HG03175 (cell line): ENCODE data around the gene BCL7A.
"Not testable (repeated sequence)": the region's sequence is repeated elsewhere in the genome, so short reads cannot be mapped to it uniquely, and the experiment has no call there.

Experiments
- ATAC-seq: cut with Tn5 transposase; IDR thresholded peaks from one replicate; pipeline ENCODE4 v1.9.1; 2021; ENCODE audit warnings: mild to moderate bottlenecking, moderate library complexity; ENCODE audit not compliant: unreplicated experiment

The BCL7A gene

GRCh38 chr12:122093098-122093883 is 71.6 kb downstream of the BCL7A start:
- ATAC-seq = no peak

GRCh38 chr12:122094137-122094734 is 72.6 kb downstream of the BCL7A start:
- ATAC-seq = no peak

DNA sequence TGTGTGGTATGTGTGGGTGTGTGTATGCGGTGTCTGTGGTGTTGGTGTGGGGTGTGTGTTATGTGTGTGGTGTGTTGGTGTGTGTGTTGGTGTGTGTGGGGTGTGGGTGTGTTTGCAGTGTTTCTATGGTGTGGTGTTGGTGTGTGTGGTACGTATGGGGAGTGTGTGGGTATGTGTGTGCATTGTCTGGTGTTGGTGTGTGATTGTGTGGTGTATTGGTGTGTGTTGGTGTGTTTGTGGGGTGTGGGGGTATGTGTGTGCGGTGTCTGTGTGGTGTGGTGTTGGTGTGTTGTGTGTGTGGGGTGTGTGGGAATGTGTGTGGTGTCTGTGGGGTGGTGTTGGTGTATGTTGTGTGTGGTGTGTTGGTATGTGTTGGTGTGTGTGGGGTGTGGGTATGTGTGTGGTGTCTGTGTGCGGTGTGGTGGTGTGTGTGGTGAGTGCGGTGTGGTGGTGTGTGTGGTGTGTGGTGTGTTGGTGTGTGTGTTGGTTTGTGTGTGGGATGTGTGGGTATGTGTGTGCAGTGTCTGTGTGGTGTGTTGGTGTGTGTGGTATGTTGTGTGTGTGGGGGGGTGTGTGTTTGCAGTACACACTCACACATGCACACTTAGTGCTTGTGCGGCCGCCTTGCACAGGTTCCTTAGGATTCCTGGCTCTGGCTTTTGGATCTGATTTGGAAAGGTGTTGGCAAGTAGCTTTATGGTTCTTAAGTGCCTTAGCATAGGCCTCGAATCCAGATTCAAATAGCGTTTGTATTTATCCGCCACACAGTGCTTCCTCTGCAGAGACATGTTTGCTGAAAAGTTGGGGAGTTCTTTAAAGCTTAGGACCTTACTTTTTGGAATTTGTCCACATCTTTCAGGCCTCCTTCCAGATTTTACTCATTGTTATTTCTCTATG is 73.3 kb downstream of the BCL7A start:
- no peak for ATAC-seq

- ATAC-seq = no peak
Measured at GRCh38 chr12:122096014-122096413, 74.3 kb downstream of the BCL7A start.

DNA sequence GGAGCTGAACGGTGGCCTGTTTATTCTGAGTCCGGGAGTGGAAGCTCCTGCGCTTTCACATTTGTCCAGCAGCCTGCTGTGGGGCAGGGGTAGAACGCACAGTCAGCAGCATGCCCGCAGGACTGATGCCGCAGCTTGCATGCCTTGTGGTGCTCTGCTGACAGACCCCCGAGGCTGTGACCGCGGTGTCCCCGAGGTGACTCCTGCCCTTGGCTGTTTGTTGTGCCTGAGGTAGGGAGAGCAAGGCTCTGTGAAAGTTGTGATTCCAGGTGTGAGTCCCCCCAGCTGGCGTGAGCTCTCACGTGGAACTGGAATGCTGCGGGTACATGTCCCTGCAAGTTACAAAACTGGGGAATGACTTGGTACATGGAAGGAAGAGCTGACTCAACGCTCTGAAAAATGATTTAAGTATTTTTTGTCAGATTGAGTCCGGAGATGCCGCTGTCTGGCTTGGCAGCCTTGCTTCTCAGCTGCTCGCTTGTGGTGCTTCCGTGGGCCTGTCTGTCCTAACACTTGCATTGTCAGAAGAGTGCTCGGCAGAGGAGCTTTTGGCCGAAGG is 75.0 kb downstream of the BCL7A start:
- no peak for ATAC-seq

DNA sequence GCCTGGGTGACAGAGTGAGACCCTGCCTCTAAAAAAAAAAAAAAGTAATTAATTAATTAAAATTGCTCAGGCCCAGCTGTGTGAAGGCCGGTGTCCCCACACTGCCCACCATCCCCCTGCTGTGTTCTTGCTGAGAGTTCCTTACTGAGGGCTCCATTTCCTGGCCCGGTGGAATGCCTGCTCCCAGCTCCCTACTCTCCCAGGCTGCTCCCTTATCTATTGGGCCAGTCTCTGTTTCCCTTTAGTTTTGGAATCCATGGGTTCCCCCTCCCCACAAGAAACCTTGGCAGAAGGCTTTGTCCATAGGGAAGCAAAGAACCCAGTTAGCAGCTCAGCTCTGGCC is 75.9 kb downstream of the BCL7A start:
- no peak for ATAC-seq

- no peak for ATAC-seq
Measured at GRCh38 chr12:122097927-122098756, 76.5 kb downstream of the BCL7A start.

DNA sequence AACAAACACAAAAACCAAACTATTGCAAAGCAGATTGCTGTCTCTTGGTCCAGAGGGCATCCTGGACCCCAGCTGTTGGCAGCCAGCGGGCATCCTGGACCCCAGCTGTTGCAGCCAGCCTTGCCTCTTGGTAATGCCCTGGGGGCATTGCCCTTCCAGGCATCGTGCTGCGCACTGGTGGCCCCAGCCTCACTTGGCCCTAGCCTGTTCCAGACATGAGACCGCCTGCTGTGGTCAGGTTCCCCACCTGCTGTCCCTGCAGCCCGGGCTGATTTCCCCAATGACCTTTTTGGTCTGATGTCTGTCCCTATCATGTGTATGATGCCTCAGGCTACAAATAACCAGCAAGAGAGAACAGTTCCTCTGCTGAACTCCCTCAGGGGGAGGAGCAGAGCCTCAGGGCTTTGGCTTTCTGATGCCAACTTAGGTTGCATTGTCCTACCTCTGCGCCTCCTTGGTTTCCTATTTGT is 77.6 kb downstream of the BCL7A start:
- ATAC-seq = no peak

DNA sequence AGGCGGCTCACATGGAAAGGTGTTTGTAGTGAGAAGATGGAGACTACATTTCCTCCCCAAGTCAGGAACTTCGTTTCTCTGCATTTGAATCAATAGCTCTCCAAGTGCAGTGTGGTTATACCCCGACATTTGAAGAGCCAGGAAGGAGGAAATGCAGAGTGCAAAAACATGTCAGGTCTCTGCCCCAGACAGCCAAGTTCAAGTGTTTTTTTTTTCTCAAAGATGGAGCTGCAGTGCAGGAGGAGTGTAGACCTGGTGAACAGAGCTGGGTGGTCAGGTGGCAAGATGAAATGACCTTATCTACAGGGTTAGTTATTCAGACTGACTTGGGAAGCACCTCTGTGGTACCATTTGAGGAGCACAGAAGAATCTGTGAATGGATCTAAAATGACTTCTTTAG is 78.2 kb downstream of the BCL7A start:
- no peak for ATAC-seq

DNA sequence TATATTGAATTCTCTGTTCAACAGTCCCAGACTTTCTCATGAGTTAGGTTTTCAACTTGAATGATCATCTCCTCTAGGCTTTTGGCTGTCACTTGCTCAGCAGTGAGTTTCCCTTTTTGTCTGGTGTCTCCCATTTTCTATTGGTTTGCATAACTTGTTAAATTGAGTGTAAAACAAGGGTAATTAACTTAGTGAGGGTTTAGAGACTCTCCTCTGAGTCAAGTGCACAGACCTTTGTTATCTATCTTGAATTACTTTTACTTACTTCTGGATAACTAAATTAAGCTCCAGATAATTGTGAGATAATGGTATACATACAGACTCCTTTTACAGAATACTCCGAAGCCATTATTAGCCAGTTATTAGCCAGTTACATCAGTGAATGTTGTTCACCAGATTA is 78.9 kb downstream of the BCL7A start:
- ATAC-seq = no peak

GRCh38 chr12:122102331-122102730 is 80.6 kb downstream of the BCL7A start:
- ATAC-seq = no peak

DNA sequence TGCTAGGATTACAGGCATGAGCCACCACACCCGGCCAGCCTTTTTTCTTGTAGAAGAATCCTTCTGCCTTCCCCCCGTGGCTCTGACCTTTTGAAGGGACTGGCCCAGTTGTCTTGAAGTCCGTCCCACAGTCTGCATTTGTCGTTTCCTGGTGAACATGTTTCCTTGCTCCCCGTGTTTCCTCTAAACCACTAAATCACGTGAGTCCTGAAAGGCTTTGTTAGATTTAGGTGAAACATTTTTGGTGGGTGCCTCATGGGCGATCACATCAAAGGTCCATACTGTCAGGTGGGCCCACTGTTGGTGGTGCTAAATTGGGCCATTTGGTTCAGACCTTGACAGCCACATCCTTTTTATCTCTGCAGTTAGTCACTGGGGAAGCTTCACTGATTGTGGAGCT is 83.2 kb downstream of the BCL7A start:
- ATAC-seq = no peak

- ATAC-seq = not testable (repeated sequence)
Measured at GRCh38 chr12:122105496-122105895, 83.8 kb downstream of the BCL7A start.

DNA sequence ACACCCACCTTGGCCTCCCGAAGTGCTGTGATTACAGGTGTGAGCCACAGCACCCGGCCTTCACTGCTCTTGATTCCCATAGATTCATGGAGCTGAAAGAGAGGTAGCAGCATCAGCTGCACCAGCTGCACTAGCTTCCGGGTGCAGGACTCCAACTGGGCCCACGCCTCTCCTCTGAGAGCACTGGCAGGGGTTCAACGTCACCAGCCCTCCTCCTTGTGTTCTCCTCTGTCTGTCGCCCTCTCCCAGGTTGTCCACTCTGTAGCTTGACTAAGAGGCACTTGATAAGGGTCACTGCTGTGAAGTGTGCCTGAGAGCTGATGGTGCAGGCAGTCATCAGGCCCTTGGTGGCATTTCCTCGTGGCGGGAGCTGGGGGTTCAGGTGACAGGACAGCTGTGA is 85.2 kb downstream of the BCL7A start:
- ATAC-seq = no peak

DNA sequence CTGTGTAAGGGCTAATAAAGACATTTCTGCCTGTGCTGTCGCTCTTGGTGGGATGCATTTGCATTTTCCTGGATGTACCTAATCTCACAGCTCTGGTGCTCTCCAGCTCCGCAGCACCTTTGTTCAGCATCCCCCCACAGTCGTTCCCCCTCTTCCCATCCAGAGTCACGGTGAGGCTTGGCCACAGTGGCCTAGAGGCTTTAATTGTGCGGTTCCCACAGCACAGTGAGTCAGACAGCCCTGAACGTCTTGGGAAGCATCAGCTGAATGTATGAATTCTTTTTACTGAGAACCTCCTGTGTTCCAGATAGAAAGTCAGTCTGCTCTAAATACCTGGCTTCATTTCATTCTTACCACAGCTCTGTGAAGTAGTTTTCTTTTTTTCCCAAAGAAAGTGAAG is 85.6 kb downstream of the BCL7A start:
- ATAC-seq = no peak

DNA sequence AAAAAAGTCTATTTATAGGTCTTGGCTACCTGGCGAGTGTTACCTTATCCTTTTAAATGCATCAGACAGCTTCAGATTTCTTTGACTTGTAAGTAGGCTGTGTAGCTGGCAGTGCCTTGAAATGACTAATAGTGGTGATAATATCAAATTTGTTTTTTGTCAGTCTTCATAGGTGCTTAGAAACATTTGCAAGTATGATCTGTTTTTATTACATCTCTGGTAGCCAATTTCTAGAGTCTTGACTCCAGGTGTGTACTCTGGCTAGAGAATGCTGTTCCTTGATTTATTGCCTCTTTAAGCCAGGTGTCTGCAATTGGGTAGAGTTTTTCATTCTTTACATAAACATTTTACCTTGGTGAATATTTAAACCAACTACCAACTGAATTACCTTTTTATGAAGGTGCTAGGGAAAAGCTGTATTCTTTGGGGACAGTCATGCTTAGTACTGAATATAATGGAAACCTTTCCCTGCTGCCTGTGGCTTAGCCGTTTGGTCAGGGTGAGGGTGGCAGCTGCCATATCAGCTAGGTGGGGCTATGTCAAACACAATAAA is 89.5 kb downstream of the BCL7A start:
- ATAC-seq = no peak
